ENCODE measurements around the gene DSTYK. TPM values are rescaled to one million over a fixed set of nuclear protein-coding genes. Genes with fewer than 3 reads are reported as not detected.

Gene DSTYK
- total and polyA plus RNA-seq, 2 experiments from 2014 or later: 6.1 to 10.7 TPM

GRCh38 chr1:205220421-205220820 is 8.9 kb upstream of the DSTYK start:
- TF ChIP-seq REST (IDR thresholded peaks at IDR 0.05; ENCODE audit: unreplicated experiment): no peak
- no peak for TF ChIP-seq NANOG (IDR thresholded peaks at IDR 0.05; ENCODE audit: borderline replicate concordance)
- TF ChIP-seq ZNF462 (CRISPR knock-in tag; IDR thresholded peaks at IDR 0.05): no peak
- TF ChIP-seq JUNB (IDR thresholded peaks at IDR 0.05; ENCODE audit: unreplicated experiment): no peak
- TF ChIP-seq CTCF (conservative IDR thresholded peaks at IDR 0.05; ENCODE audit: low read depth in 2 of 2): no peak
- no peak for TF ChIP-seq ETS1 (IDR thresholded peaks at IDR 0.05)
- TF ChIP-seq CREB1 (CRISPR knock-in tag; IDR thresholded peaks at IDR 0.05; ENCODE audit: low read depth): no peak
- TF ChIP-seq ZNF114 (CRISPR knock-in tag; IDR thresholded peaks at IDR 0.05): no peak
- TF ChIP-seq EZH2 (IDR thresholded peaks at IDR 0.05; ENCODE audit: low read depth, unreplicated experiment): no peak
- no peak for TF ChIP-seq ZNF331 (CRISPR knock-in tag; IDR thresholded peaks at IDR 0.05; ENCODE audit: low read depth)
- no peak for TF ChIP-seq EZH2phosphoT487 (IDR thresholded peaks at IDR 0.05; ENCODE audit: unreplicated experiment)
- no peak for TF ChIP-seq STAT1 (IDR thresholded peaks at IDR 0.05; ENCODE audit: unreplicated experiment)
- no peak for TF ChIP-seq POLR2AphosphoS5 (IDR thresholded peaks at IDR 0.05; ENCODE audit: low read depth)
- Histone ChIP-seq H3K4me2 (no peak overlapping the region), H3K4me3 (no peak overlapping the region), H3K9me2 (ENCODE audit: insufficient read depth) (no peaks in the 10 kb centered on the region), H2AFZ (no peak overlapping the region), H4K20me1 (replicated peaks; ENCODE audit: insufficient read depth) (no peaks in the 10 kb centered on the region), H3K27ac (ENCODE audit: low read depth) (no peak overlapping the region), H3K4me1 (ENCODE audit: insufficient read depth) (no peaks in the 10 kb centered on the region), H3K36me3 (ENCODE audit: insufficient read depth) (no peaks in the 10 kb centered on the region), H3K79me2 (replicated peaks; ENCODE audit: insufficient read depth) (no peaks in the 10 kb centered on the region), H3F3A (replicated peaks; ENCODE audit: low read depth) (no peaks in the 10 kb centered on the region), H3K27me3 (ENCODE audit: insufficient read depth) (no peaks in the 10 kb centered on the region)
- Mint-ChIP-seq H3K4me1 (peaks cover 5% of the 10 kb centered on the region; the same call in 2 of the 3 replicates), H3K36me3 (ENCODE audit: low read depth) (no peaks in the 10 kb centered on the region), H3K9me3 (no peaks in the 10 kb centered on the region), H3K27me3 (ENCODE audit: insufficient read depth, low read depth, poor library complexity) (peaks cover 3% of the 10 kb centered on the region), H3K27ac (no peak overlapping the region), H3K4me3 (no peak overlapping the region)
- ATAC-seq: no peak
- DNase-seq (ENCODE audit: low spot score): no peak

All from GM23338 (cell line).